HAP-1 (cell line): ENCODE data around the gene ARMH3.

Experiments
- DNase-seq, 2 experiments: peaks; one replicate each; pipeline ENCODE4 v3.0.0-alpha.2; 2016 to 2020; ENCODE audit warnings: low spot score in 2 of 2
- H3K27me3 ChIP-seq: fragments of 250-450 bp; sonication (Bioruptor Pico); 2 replicates; pipeline ENCODE4 v1.5.1; 2020; ENCODE audit warnings: low read depth, mild to moderate bottlenecking, moderate library complexity
- H3K36me3 ChIP-seq: fragments of 250-450 bp; sonication (Bioruptor Pico); replicated peaks from 2 replicates; pipeline ENCODE4 v1.5.1; 2020; ENCODE audit warnings: mild to moderate bottlenecking
- H3K4me1 ChIP-seq: fragments of 250-450 bp; sonication (Bioruptor Pico); 2 replicates; pipeline ENCODE4 v1.5.1; 2020; ENCODE audit warnings: mild to moderate bottlenecking
- H3K4me3 ChIP-seq: fragments of 250-450 bp; sonication (Bioruptor Pico); 2 replicates; pipeline ENCODE4 v1.5.1; 2020; ENCODE audit warnings: mild to moderate bottlenecking, moderate library complexity
- H3K9me3 ChIP-seq: fragments of 250-450 bp; sonication (Bioruptor Pico); 2 replicates; pipeline ENCODE4 v1.5.1; 2020; ENCODE audit warnings: mild to moderate bottlenecking, moderate library complexity
- in situ Hi-C: fragments of 300-500 bp; cut with MboI; formaldehyde crosslinking; loops from 3 replicates; pipeline ENCODE4 v1.14.3; 2020; ENCODE audit warnings: low sequenced_read_pairs, inconsistent platforms, mixed read lengths

The ARMH3 gene

GRCh38 chr10:101851411-101852116 lies 204.4 kb downstream of the ARMH3 start:
- H3K36me3 ChIP-seq, result no peaks in the 10 kb centered on the region
- in situ Hi-C loops, result no loop called here

GRCh38 chr10:101850749-101851148 lies 205.2 kb downstream of the ARMH3 start:
- H3K4me1 ChIP-seq, result no peaks in the 10 kb centered on the region
- in situ Hi-C loops, result no loop called here

More at GRCh38 chr10:101851411-101852116, 204.4 kb downstream of the ARMH3 start:
- Histone ChIP-seq H3K4me3 (no peak overlapping the region), H3K9me3 (no peaks in the 10 kb centered on the region), H3K27me3 (no peaks in the 10 kb centered on the region), H3K4me1 (no peaks in the 10 kb centered on the region)
- DNase-seq, result no peak

GRCh38 chr10:101848894-101849351 lies 207.1 kb downstream of the ARMH3 start:
- no peak for DNase-seq
- Histone ChIP-seq H3K27me3 (no peaks in the 10 kb centered on the region), H3K4me1 (no peaks in the 10 kb centered on the region), H3K4me3 (no peak overlapping the region), H3K36me3 (no peaks in the 10 kb centered on the region; the same call in 1 of the 2 replicates), H3K9me3 (no peaks in the 10 kb centered on the region)
- in situ Hi-C loops, result no loop called here

More at GRCh38 chr10:101850749-101851148, 205.2 kb downstream of the ARMH3 start:
- DNase-seq, result no peak
- Histone ChIP-seq H3K4me3 (no peak overlapping the region), H3K36me3 (no peaks in the 10 kb centered on the region), H3K9me3 (no peaks in the 10 kb centered on the region), H3K27me3 (no peaks in the 10 kb centered on the region)

GRCh38 chr10:101848408-101848807 lies 207.6 kb downstream of the ARMH3 start:
- Histone ChIP-seq H3K4me1 (no peaks in the 10 kb centered on the region), H3K9me3 (no peaks in the 10 kb centered on the region), H3K27me3 (no peaks in the 10 kb centered on the region), H3K4me3 (no peak overlapping the region), H3K36me3 (no peaks in the 10 kb centered on the region; the same call in 1 of the 2 replicates)
- in situ Hi-C loops, result no loop called here
- no peak for DNase-seq

- Histone ChIP-seq H3K36me3 (no peaks in the 10 kb centered on the region; the same call in 1 of the 2 replicates), H3K4me3 (no peak overlapping the region), H3K27me3 (no peaks in the 10 kb centered on the region), H3K9me3 (no peaks in the 10 kb centered on the region), H3K4me1 (peaks cover 2% of the 10 kb centered on the region; the same call in 1 of the 2 replicates)
- DNase-seq, result no peak
- in situ Hi-C loops, result no loop called here
Measured at GRCh38 chr10:101845893-101846292, 210.1 kb downstream of the ARMH3 start.

GRCh38 chr10:101843032-101844021 lies 212.6 kb downstream of the ARMH3 start, which contains the start of gene KCNIP2:
Gene KCNIP2 (minus strand): TSS chr10:101843800. CDS start chr10:101843568, 232 bp downstream.
- Histone ChIP-seq H3K9me3 (no peaks in the 10 kb centered on the region), H3K27me3 (no peaks in the 10 kb centered on the region), H3K36me3 (no peaks in the 10 kb centered on the region; the same call in 1 of the 2 replicates), H3K4me3 (peak within 1 kb of the TSS; percentile 13; the same call in 1 of the 2 replicates), H3K4me1 (peaks cover 3% of the 10 kb centered on the region; the same call in 1 of the 2 replicates)
- in situ Hi-C loops, result no loop called here
- peak in 1 of 2 experiments; percentile 68 for DNase-seq

- no peak overlapping the region for H3K4me3 ChIP-seq
- no peak for DNase-seq
- in situ Hi-C loops, result no loop called here
- H3K27me3 ChIP-seq, result no peaks in the 10 kb centered on the region
- H3K4me1 ChIP-seq, result peaks cover 3% of the 10 kb centered on the region; the same call in 1 of the 2 replicates
- no peaks in the 10 kb centered on the region for H3K9me3 ChIP-seq
- no peaks in the 10 kb centered on the region; the same call in 1 of the 2 replicates for H3K36me3 ChIP-seq
Measured at GRCh38 chr10:101841826-101842225, 214.1 kb downstream of the ARMH3 start.

- H3K4me3 ChIP-seq, result peak overlapping the region; percentile 21
- peaks cover 3% of the 10 kb centered on the region; the same call in 1 of the 2 replicates for H3K4me1 ChIP-seq
- no peaks in the 10 kb centered on the region; the same call in 1 of the 2 replicates for H3K36me3 ChIP-seq
- H3K27me3 ChIP-seq, result no peaks in the 10 kb centered on the region
- H3K9me3 ChIP-seq, result no peaks in the 10 kb centered on the region
- in situ Hi-C loops, result no loop called here
- DNase-seq, result peak; percentile 79 to 89
Measured at GRCh38 chr10:101840741-101841453, 215.1 kb downstream of the ARMH3 start.

- in situ Hi-C loops, result no loop called here
- Histone ChIP-seq H3K4me1 (peaks cover 3% of the 10 kb centered on the region; the same call in 1 of the 2 replicates), H3K27me3 (no peaks in the 10 kb centered on the region), H3K36me3 (no peaks in the 10 kb centered on the region; the same call in 1 of the 2 replicates), H3K4me3 (no peak overlapping the region), H3K9me3 (no peaks in the 10 kb centered on the region)
- DNase-seq, result no peak
Measured at GRCh38 chr10:101840102-101840684, 215.8 kb downstream of the ARMH3 start.

- Histone ChIP-seq H3K4me1 (peaks cover 3% of the 10 kb centered on the region; the same call in 1 of the 2 replicates), H3K27me3 (no peaks in the 10 kb centered on the region), H3K9me3 (no peaks in the 10 kb centered on the region), H3K4me3 (no peak overlapping the region), H3K36me3 (no peaks in the 10 kb centered on the region; the same call in 1 of the 2 replicates)
- in situ Hi-C loops, result loop anchor here (5.0 kb wide), 1 partner anchor 173 kb away; no protein-coding TSS in a partner anchor
- DNase-seq, result no peak
Measured at GRCh38 chr10:101839416-101840063, 216.4 kb downstream of the ARMH3 start.

- in situ Hi-C loops, result loop anchor here (5.0 kb wide), 1 partner anchor 173 kb away; no protein-coding TSS in a partner anchor
- Histone ChIP-seq H3K36me3 (no peaks in the 10 kb centered on the region), H3K9me3 (no peaks in the 10 kb centered on the region), H3K4me3 (no peak overlapping the region), H3K27me3 (no peaks in the 10 kb centered on the region), H3K4me1 (peaks cover 3% of the 10 kb centered on the region; the same call in 1 of the 2 replicates)
- no peak for DNase-seq
Measured at GRCh38 chr10:101839002-101839401, 217.0 kb downstream of the ARMH3 start.

GRCh38 chr10:101838416-101838970 lies 217.5 kb downstream of the ARMH3 start:
- Histone ChIP-seq H3K4me1 (peaks cover 3% of the 10 kb centered on the region; the same call in 1 of the 2 replicates), H3K27me3 (no peaks in the 10 kb centered on the region), H3K9me3 (no peaks in the 10 kb centered on the region), H3K4me3 (no peak overlapping the region), H3K36me3 (no peaks in the 10 kb centered on the region)
- in situ Hi-C loops, result loop anchor here (5.0 kb wide), 1 partner anchor 174 kb away; no protein-coding TSS in a partner anchor
- DNase-seq, result no peak
